Natural killer cell (primary cell): Measurements from ENCODE around the gene LSAMP. TPM values are rescaled to one million over a fixed set of nuclear protein-coding genes. Genes with fewer than 3 reads are reported as not detected.
"Not testable (repeated sequence)": the region's sequence is repeated elsewhere in the genome, so short reads cannot be mapped to it uniquely, and the experiment has no call there.

Experiments
- ATAC-seq, 3 donors: fragments of 150-1000 bp in 2 of 3; fragments of 200-7000 bp in 1 of 3; cut with Tn5 transposase; 1 replicate in 1 of 3; 2 replicates in 2 of 3; pipeline ENCODE4 v1.10.0; 2021; ENCODE audit warnings: mild to moderate bottlenecking in 2 of 3, moderate library complexity in 2 of 3
- DNase-seq, 2 donors: peaks; one replicate each; pipeline versions ENCODE4 v3.0.0 to v3.0.0-alpha.2; 2013 to 2021; ENCODE audit warnings: mixed read lengths in 1 of 2
- H3K27ac ChIP-seq: one replicate; pipeline ENCODE4 v1.5.1; 2013; ENCODE audit warnings: mild to moderate bottlenecking, low read length
- H3K27me3 ChIP-seq: one replicate; pipeline ENCODE4 v1.6.1; 2013; ENCODE audit warnings: low read length; ENCODE audit not compliant: control insufficient read depth, insufficient read depth
- H3K36me3 ChIP-seq: one replicate; pipeline ENCODE4 v1.6.1; 2013; ENCODE audit warnings: low read length; ENCODE audit not compliant: control insufficient read depth, insufficient read depth
- H3K4me1 ChIP-seq: one replicate; pipeline ENCODE4 v1.6.1; 2013; ENCODE audit warnings: low read length; ENCODE audit not compliant: control insufficient read depth, insufficient read depth
- H3K4me3 ChIP-seq: one replicate; pipeline ENCODE4 v1.5.1; 2013; ENCODE audit warnings: low read length
- H3K9me3 ChIP-seq: one replicate; pipeline ENCODE4 v1.6.1; 2013; ENCODE audit warnings: low read length; ENCODE audit not compliant: control insufficient read depth, insufficient read depth
- H3K27ac Mint-ChIP-seq, 2 donors: one replicate each; pipeline ENCODE4 v1.8.0; 2022; ENCODE audit warnings: mild to moderate bottlenecking in 2 of 2, mixed read lengths in 2 of 2, moderate library complexity in 1 of 2
- H3K27me3 Mint-ChIP-seq, 2 donors: one replicate each; pipeline ENCODE4 v1.8.0; 2022; ENCODE audit warnings: low read depth in 2 of 2, mixed read lengths in 2 of 2
- H3K36me3 Mint-ChIP-seq: one replicate; pipeline ENCODE4 v1.8.0; 2022; ENCODE audit warnings: mixed read lengths
- H3K4me1 Mint-ChIP-seq, 2 donors: one replicate each; pipeline ENCODE4 v1.8.0; 2022; ENCODE audit warnings: mixed read lengths in 2 of 2
- H3K4me3 Mint-ChIP-seq: one replicate; pipeline ENCODE4 v1.8.0; 2022; ENCODE audit warnings: mild to moderate bottlenecking, moderate library complexity, mixed read lengths
- H3K9me3 Mint-ChIP-seq, 2 donors: one replicate each; pipeline ENCODE4 v1.8.0; 2022; ENCODE audit warnings: mixed read lengths in 2 of 2
- CTCF ChIP-seq: fragments of 200-600 bp; IDR thresholded peaks from one replicate; pipeline ENCODE4 v1.8.0; 2022; ENCODE audit warnings: antibody characterized with exemption
- WGBS: methylation state at CpG from one replicate; pipeline ENCODE4 v1.1.7; 2013; ENCODE audit warnings: missing lambda C conversion rate; ENCODE audit not compliant: insufficient coverage; 5-methylcytosine and 5-hydroxymethylcytosine counted together
- intact Hi-C: fragments of 100-400 bp; cut with micrococcal nuclease; formaldehyde crosslinking; loops from one replicate; pipeline ENCODE4 v1.14.2; 2022
- total RNA-seq, 4 donors: library from RNA; stranded (reverse); fragments of 120-200 nt in 1 of 4; gene quantifications; one replicate each; pipeline versions ENCODE4 v1.2.3 to v1.2.4, GENCODE V29; 2013 to 2022

The LSAMP gene
- total RNA-seq, 3 donors from 2014 or later (not counting 1 experiment from before 2014, with no cell fraction given) = not detected

DNA sequence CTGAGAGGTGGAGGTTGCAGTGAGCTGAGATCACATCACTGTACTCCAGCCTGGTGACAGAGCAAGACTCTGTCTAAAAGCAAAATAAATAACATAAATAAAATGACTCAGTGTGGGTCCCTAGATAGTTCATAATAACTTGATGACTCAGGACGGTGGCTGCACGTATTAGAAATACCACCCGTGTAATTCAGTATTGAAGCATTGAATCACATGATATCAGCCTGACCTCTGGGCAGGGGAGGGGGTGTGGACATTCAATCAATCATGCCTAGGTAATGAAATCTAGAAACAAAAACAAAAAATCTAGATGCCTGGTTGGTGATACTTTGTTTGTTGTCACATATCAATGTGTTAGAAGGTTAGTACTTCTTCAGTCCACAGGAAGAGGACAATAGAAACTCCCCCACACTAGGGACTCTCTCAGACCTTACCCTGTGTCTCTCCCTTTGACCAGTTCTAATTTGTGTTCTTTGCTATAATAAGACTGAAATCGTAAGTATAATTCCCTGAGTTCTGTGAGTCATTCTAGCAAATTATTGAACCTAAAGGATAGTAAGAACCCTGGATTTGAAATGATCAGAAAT is 644.7 kb downstream of the LSAMP start:
- H3K4me1 ChIP-seq = no peaks in the 10 kb centered on the region
- H3K27me3 Mint-ChIP-seq = peaks cover 17 to 41% of the 10 kb centered on the region in 2 donors
- intact Hi-C loops = no loop called here

DNA sequence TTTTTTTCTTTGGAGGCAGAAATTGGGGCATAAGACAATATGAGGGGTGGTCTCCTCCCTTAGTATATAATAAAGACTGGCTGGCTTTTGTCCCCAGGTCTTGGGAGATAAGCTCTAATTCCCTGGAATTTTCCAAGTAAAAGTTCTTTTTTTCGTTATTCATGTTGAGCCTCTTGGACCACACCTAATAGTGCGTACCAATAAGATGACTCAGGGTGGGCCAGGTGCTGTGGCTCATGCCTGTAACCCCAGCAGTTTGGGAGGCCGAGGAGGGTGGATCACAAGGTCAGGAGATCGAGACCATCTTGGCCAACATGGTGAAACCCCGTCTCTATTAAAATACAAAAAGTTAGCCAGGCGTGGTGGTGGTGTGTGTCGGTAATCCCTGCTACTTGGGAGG is 645.2 kb downstream of the LSAMP start:
- WGBS = 90% methylated on average over 7 of the region's 7 CpGs

More for the DNA sequence above, 644.7 kb downstream of the LSAMP start:
- DNase-seq = no peak
- ATAC-seq = no peak
- no peak overlapping the region for H3K27ac Mint-ChIP-seq
- Histone ChIP-seq H3K4me3 (no peak overlapping the region), H3K27me3 (peaks cover 8% of the 10 kb centered on the region), H3K36me3 (no peaks in the 10 kb centered on the region), H3K9me3 (no peaks in the 10 kb centered on the region), H3K27ac (no peak overlapping the region)
- H3K9me3 Mint-ChIP-seq = no peaks in the 10 kb centered on the region
- WGBS = 84% methylated on average over 4 of the region's 4 CpGs
- no peaks in the 10 kb centered on the region for H3K4me1 Mint-ChIP-seq
- no peak for TF ChIP-seq CTCF
- no peaks in the 10 kb centered on the region for H3K36me3 Mint-ChIP-seq
- H3K4me3 Mint-ChIP-seq = no peak overlapping the region

GRCh38 chr3:115792206-115792955 is 652.9 kb downstream of the LSAMP start:
- Mint-ChIP-seq H3K36me3 (no peaks in the 10 kb centered on the region), H3K27ac (peak overlapping the region in 1 of 2 donors; percentile 76), H3K9me3 (no peaks in the 10 kb centered on the region), H3K4me3 (peak overlapping the region; percentile 25), H3K27me3 (peaks cover under 1 to 5% of the 10 kb centered on the region in 2 donors), H3K4me1 (peaks cover 13 to 15% of the 10 kb centered on the region in 2 donors)
- H3K4me3 ChIP-seq = no peak overlapping the region
- H3K27ac ChIP-seq = no peak overlapping the region
- H3K27me3 ChIP-seq = no peaks in the 10 kb centered on the region
- no peaks in the 10 kb centered on the region for H3K36me3 ChIP-seq
- H3K4me1 ChIP-seq = no peaks in the 10 kb centered on the region
- DNase-seq (peak in 1 of 2 donors; percentile 57), ATAC-seq (peak; percentile 71 to 86 (median 86))
- intact Hi-C loops = no loop called here
- TF ChIP-seq CTCF = no peak
- 17% methylated on average over 5 of the region's 6 CpGs for WGBS
- H3K9me3 ChIP-seq = no peaks in the 10 kb centered on the region

More for the DNA sequence above, 645.2 kb downstream of the LSAMP start:
- H3K9me3 ChIP-seq, H3K27me3 ChIP-seq, intact Hi-C loops, H3K4me1 Mint-ChIP-seq, H3K4me3 ChIP-seq, H3K36me3 ChIP-seq, H3K4me3 Mint-ChIP-seq, H3K27ac ChIP-seq, H3K4me1 ChIP-seq, H3K36me3 Mint-ChIP-seq, H3K9me3 Mint-ChIP-seq, H3K27ac Mint-ChIP-seq, ATAC-seq, DNase-seq: not testable (repeated sequence)
- peaks cover 17 to 40% of the 10 kb centered on the region in 2 donors for H3K27me3 Mint-ChIP-seq

DNA sequence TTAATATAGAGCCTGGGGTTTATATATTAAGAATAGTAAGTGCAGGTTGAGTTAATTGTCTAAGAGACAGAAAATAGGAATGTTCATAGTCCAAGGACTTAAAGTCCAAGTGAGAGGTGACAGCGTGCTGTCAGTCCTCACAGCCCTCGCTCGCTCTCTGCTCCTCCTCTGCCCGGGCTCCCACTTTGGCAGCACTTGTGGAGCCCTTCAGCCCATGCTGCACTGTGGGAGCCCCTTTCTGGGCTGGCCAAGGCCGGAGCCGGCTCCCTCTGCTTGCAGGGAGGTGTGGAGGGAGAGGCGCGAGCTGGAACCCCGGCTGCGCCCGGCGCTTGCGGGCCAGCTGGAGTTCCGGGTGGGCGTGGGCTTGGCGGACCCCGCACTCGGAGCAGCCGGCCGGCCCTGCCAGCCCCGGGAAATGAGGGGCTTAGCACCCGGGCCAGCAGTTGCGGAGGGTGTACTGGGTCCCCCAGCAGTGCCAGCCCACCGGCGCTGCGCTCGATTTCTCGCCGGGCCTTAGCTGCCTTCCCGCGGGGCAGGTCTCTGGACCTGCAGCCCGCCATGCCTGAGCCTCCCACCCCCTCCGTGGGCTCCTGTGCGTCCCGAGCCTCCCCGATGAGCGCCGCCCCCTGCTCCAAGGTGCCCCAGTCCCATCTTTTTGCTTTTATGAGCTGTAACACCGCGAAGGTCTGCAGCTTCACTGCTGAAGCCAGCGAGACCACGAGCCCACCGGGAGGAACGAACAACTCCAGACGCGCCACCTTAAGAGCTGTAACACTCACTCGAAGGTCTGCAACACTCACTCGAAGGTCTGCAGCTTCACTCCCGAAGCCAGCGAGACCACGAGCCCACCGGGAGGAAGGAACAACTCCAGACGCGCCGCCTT is 653.8 kb downstream of the LSAMP start:
- peak overlapping the region in 1 of 2 donors; percentile 76 for H3K27ac Mint-ChIP-seq
- H3K36me3 Mint-ChIP-seq, H3K27me3 Mint-ChIP-seq, H3K9me3 ChIP-seq, intact Hi-C loops, H3K36me3 ChIP-seq, H3K27me3 ChIP-seq, ATAC-seq, H3K4me1 ChIP-seq, DNase-seq, H3K4me3 ChIP-seq, H3K27ac ChIP-seq, H3K9me3 Mint-ChIP-seq: not testable (repeated sequence)
- H3K4me3 Mint-ChIP-seq = peak overlapping the region; percentile 25
- 81% methylated on average over 55 of the region's 55 CpGs for whole genome bisulfite sequencing
- peaks cover 13 to 15% of the 10 kb centered on the region in 2 donors for H3K4me1 Mint-ChIP-seq
